GM20000 (cell line): ENCODE measurements around the gene RMND5A.

Experiments
- DNase-seq: peaks from one replicate; pipeline ENCODE4 v3.0.0; 2012; ENCODE audit warnings: low spot score
- TF ChIP-seq, protein P1 (sequence below): IDR thresholded peaks from 2 replicates; pipeline ENCODE4 v1.5.1; 2012; ENCODE audit warnings: mild to moderate bottlenecking, control low read depth; ENCODE audit errors: extremely low read depth, missing control alignments

The RMND5A gene

DNA sequence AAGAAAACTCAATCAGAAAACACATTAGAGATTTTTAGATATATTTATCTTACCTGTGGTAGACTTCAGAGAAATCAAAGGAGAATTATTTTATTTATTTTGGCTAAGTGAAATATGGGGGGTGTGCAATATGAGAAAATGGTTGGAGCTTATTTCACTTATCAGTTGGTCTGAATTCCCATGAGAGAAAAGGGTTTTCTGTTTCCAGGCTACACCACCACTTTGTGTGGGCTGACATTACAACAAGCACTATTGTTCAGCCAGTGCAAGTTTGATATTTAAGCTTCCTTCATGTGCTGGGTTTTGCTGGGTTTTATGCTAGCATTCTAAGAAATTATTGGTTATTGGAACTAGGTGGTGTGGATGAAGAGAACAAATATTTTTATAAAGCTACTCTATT, 33.5 kb downstream of the RMND5A start:
- TF ChIP-seq, protein P1, sequence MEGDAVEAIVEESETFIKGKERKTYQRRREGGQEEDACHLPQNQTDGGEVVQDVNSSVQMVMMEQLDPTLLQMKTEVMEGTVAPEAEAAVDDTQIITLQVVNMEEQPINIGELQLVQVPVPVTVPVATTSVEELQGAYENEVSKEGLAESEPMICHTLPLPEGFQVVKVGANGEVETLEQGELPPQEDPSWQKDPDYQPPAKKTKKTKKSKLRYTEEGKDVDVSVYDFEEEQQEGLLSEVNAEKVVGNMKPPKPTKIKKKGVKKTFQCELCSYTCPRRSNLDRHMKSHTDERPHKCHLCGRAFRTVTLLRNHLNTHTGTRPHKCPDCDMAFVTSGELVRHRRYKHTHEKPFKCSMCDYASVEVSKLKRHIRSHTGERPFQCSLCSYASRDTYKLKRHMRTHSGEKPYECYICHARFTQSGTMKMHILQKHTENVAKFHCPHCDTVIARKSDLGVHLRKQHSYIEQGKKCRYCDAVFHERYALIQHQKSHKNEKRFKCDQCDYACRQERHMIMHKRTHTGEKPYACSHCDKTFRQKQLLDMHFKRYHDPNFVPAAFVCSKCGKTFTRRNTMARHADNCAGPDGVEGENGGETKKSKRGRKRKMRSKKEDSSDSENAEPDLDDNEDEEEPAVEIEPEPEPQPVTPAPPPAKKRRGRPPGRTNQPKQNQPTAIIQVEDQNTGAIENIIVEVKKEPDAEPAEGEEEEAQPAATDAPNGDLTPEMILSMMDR = no peak
- DNase-seq = no peak

DNA sequence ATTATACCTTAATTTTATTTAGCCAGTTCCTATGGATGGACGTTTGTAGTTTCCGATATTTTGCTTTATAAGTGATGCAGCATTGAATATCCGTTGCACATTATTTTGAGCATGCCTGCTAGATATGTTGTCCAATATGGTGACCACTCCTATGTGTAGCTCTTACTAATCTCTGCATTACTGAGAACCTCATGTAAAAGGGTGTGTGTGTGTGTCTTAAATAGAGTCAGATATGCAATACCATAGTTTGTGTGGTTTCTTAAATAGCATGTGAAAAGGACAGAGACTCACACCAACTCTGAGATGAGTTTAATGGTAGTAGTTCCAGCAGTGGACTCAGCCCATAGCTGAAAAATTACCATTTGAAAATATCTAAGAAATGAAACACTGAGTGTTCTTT, 38.3 kb downstream of the RMND5A start:
- TF ChIP-seq, protein P1 = no peak

DNA sequence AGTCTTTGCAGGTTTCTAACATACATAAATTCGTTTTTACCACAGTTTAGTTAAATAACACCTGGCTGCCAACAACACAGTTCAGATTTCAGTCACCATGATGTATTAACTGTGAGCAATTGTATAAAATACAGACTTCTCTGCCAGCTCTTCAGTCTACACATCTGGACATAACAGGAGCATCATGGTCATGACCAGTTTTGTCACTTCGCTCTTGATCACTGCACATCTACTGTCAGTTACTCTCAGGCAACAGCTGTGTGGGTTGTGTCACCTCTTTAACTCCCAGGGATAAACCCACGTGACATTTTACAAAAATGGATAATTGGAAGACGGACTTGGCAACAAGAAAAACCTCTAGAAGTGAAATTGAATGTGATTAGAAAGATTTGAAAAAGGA, 40.3 kb downstream of the RMND5A start:
- TF ChIP-seq, protein P1 = no peak
- no peak for DNase-seq

More for the DNA sequence above, 38.3 kb downstream of the RMND5A start:
- no peak for DNase-seq

DNA sequence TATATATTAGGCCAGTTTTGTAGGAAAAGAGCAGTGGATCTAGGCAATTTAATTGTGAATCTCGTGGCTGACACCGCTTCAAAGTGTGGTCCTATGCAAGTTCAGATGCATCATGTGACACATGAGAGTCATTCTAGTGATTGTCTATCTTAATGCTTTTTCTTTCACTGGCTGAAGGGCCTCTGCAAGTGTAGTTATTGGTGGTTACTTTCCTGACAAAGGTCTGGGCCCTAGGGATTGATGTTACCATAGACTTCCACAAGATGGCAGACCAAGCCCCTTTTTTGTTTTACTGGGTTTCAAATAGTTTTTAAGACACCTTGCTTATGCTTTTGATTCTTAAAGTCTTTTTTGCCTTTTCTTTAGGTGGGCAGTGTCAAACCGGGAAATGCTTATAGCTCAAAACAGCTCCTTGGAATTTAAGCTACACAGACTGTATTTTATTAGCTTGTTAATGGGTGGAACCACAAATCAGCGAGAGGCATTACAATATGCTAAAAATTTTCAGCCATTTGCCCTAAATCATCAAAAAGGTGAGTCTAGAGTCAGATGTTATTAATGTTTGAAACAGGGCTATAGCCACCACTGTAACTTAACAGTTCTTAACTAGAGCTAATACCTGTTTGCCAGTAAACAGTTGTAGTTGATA, 44.7 kb downstream of the RMND5A start:
- TF ChIP-seq, protein P1 = peak; percentile 11
- DNase-seq = peak; percentile 46

DNA sequence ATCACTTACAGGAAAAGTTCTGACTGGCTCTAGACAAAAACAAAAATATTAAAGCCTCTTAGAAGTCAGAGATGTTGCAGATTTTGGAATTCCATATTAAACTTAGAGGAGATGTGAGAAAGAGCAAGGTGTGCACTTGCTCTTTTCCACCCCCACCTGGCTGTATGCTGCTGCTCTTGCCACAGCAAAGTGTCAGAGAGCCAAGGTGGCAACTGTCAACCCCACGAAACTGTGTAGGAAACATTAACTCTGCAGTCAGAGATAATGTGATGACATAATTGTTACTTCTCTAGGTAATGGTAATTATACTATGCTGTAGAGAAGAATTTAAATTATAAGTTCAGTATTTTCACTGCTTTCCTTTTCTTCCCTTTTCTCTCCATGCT, 45.2 kb downstream of the RMND5A start:
- DNase-seq = no peak
- TF ChIP-seq, protein P1 = no peak

DNA sequence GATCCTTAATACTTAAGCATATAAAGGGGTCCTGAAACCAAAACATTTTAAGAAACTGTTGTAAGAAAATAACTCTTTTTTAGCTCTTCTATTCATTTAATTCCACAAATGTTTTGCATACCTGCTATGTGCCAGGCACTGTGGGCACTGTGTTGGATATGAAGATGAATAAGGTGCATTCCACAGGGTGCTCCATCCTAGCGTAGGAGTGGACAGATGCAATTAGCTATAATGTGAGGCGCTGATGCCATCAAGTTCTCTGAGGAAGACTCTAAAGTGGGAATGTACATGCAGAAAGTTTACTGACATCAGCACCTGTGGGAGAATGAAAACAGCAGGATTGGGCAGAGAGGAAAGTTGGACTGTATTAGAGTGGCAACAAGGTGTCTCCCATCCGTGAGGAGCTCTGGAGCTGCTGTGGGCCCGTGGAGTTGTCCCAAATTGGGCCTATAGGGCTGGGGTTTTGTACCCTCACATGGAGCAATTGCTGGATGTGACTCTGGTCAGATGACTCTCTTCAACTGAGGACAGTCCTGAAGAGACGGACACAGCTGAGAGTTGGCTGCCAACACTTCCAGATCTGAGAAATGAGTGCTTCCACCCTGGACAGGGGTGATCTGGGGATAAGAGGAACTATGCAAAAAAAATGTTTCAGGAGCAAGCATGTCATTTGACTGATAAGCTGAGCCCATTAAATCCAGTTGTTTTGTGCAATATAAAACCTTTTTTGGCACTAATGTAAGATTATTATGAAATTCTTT, 48.3 kb downstream of the RMND5A start:
- TF ChIP-seq, protein P1 = no peak
- no peak for DNase-seq

DNA sequence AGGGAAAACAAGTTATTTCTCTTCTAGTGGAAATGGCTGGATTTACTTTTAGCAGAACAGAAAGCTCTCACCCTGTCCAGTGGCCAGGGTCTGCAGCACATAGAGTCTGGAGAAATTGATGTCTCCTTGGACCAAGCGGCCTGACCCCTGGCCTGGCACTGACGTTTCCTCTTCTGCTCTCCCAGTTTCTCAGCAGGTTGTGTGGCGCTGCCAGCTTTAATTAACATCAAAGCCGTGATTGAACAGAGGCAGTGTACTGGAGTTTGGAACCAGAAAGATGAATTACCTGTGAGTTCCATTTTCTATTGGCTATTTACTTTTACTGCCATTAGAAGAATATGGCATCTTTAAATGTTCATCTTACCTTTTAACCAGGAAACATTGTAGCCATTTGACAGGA, 49.7 kb downstream of the RMND5A start:
- TF ChIP-seq, protein P1 = no peak

More for the DNA sequence above, 49.7 kb downstream of the RMND5A start:
- no peak for DNase-seq
